ENCODE data around the gene NAA20.

Gene NAA20

GRCh38 chr20:20038586-20038985 is 21.4 kb downstream of the NAA20 start:
- ChIA-PET POLR2A (no interaction called here), CTCF (no interaction called here)
- DNase-seq (ENCODE audit: low read depth, low spot score): no peak
- no peak for TF ChIP-seq CTCF (IDR thresholded peaks at IDR 0.05; ENCODE audit: insufficient read depth, low read length, missing control alignments)
- H3K4me3 ChIP-seq (ENCODE audit: low read depth, low read length): no peak overlapping the region

GRCh38 chr20:20039752-20040387 is 22.7 kb downstream of the NAA20 start:
- no peak overlapping the region for H3K4me3 ChIP-seq (ENCODE audit: low read depth, low read length)
- CTCF ChIA-PET: no interaction called here
- no peak for DNase-seq (ENCODE audit: low read depth, low spot score)
- TF ChIP-seq CTCF (IDR thresholded peaks at IDR 0.05; ENCODE audit: insufficient read depth, low read length, missing control alignments): no peak
- POLR2A ChIA-PET: interaction anchor here (0.6 kb wide), 1 partner anchor 16 kb away, joined by 3 read pairs; no protein-coding TSS in a partner anchor

GRCh38 chr20:20051767-20052073 is 34.6 kb downstream of the NAA20 start:
- CTCF ChIA-PET: interaction anchor here (0.8 to 2.1 kb wide), 5 partner anchors 14 to 542 kb away, joined by 3 to 8 read pairs (median 4); partner anchors contain the start of gene NAA20
- H3K4me3 ChIP-seq (ENCODE audit: low read depth, low read length): peak overlapping the region; percentile 91
- POLR2A ChIA-PET: no interaction called here
- DNase-seq (ENCODE audit: low read depth, low spot score): no peak
- TF ChIP-seq CTCF (IDR thresholded peaks at IDR 0.05; ENCODE audit: insufficient read depth, low read length, missing control alignments): no peak

- peak; percentile 60 for DNase-seq (ENCODE audit: low read depth, low spot score)
- peak within 1 kb of the TSS; percentile 91 for H3K4me3 ChIP-seq (ENCODE audit: low read depth, low read length)
- TF ChIP-seq CTCF (IDR thresholded peaks at IDR 0.05; ENCODE audit: insufficient read depth, low read length, missing control alignments): no peak
- ChIA-PET CTCF (interaction anchor here (0.6 to 2.1 kb wide), 4 partner anchors 57 to 541 kb away, joined by 3 to 8 read pairs (median 4); no protein-coding TSS in a partner anchor), POLR2A (interaction anchor here (0.9 to 1.0 kb wide), 2 partner anchors 35 to 235 kb away, joined by 3 read pairs; partner anchors contain the start of gene NAA20)
Measured at GRCh38 chr20:20052074-20052970, 35.2 kb downstream of the NAA20 start, which contains the start of the genes CFAP61 and CRNKL1. TSS of gene CFAP61 (plus strand) at chr20:20052532. CDS start at chr20:20056654, 4,122 bp downstream. TSS of gene CRNKL1 (minus strand) at chr20:20052466. CDS start at chr20:20052342, 124 bp downstream.

- DNase-seq (ENCODE audit: low read depth, low spot score): no peak
- no peak for TF ChIP-seq CTCF (IDR thresholded peaks at IDR 0.05; ENCODE audit: insufficient read depth, low read length, missing control alignments)
- ChIA-PET POLR2A (no interaction called here), CTCF (no interaction called here)
- H3K4me3 ChIP-seq (ENCODE audit: low read depth, low read length): no peak overlapping the region
Measured at GRCh38 chr20:20060234-20060998, 43.3 kb downstream of the NAA20 start.

Measured in AG04449 (cell line).